HCT116 (cell line): ENCODE data around the gene NAT9. TPM values are rescaled to one million over a fixed set of nuclear protein-coding genes. Genes with fewer than 3 reads are reported as not detected.

Source experiments
- ATAC-seq: fragments of 200-7000 bp; cut with Tn5 transposase; 2 replicates; pipeline ENCODE4 v1.9.1; 2020; ENCODE audit warnings: mild to moderate bottlenecking, moderate library complexity
- BruUV-seq: library from RNA; stranded (reverse); fragments of 400-500 nt; replicated peaks from 2 replicates; lab custom pipeline; 2021; lab: Mats Ljungman, UMichigan
- CTCF ChIA-PET: fragments of 300-600 bp; sonication (Branson Sonifier 250); formaldehyde crosslinking; loops from one replicate; lab custom pipeline; 2021; ENCODE audit warnings: antibody characterized with exemption; lab: Charles Lee
- POLR2A ChIA-PET: fragments of 300-600, 350-600 bp; sonication (Branson Sonifier 250); formaldehyde crosslinking; loops from one replicate; lab custom pipeline; 2021; ENCODE audit warnings: antibody characterized with exemption; lab: Charles Lee
- RAD21 ChIA-PET, 2 experiments: fragments of 300-600 bp; sonication (Branson Sonifier 250); formaldehyde crosslinking; loops; one replicate each; lab custom pipeline; 2023; ENCODE audit warnings: low total read pairs in 2 of 2; ENCODE audit not compliant: uncharacterized antibody in 2 of 2, unreplicated experiment in 2 of 2, low non-redundant PET in 1 of 2; lab: Charles Lee
- DNase-seq: peaks from one replicate; pipeline ENCODE4 v3.0.0-alpha.2; 2010; ENCODE audit warnings: low read depth, low spot score
- H2AFZ ChIP-seq: fragments of 200-600 bp; shearing (Covaris generic), sonication (generic); 2 replicates; pipeline ENCODE4 v1.6.1; 2017; ENCODE audit warnings: low read depth, mixed run types, mixed read lengths, antibody characterized with exemption, low read length; ENCODE audit not compliant: poor library complexity, severe bottlenecking
- H3K27ac ChIP-seq: 2 replicates; pipeline ENCODE4 v1.5.1; 2012; ENCODE audit warnings: low read depth, low read length
- H3K27me3 ChIP-seq: fragments of 200-600 bp; sonication (generic); 2 replicates; pipeline ENCODE4 v1.6.1; 2016; ENCODE audit warnings: mixed run types, low read length, mixed read lengths; ENCODE audit not compliant: insufficient read depth
- H3K36me3 ChIP-seq, 2 experiments: fragments of 200-500 bp in 1 of 2; fragments of 200-600 bp in 1 of 2; sonication (Bioruptor generic) in 1 of 2; sonication (generic) in 1 of 2; 2 replicates each; pipeline versions ENCODE4 v1.5.1 to v1.6.1; 2014 to 2016; ENCODE audit warnings: low read length in 2 of 2, inconsistent platforms in 1 of 2, mixed read lengths in 1 of 2, mixed run types in 1 of 2; ENCODE audit not compliant: insufficient read depth in 2 of 2, control insufficient read depth in 1 of 2
- H3K4me1 ChIP-seq, 2 experiments: fragments of 200-600 bp in 1 of 2; sonication (generic) in 1 of 2; 2 replicates each; pipeline versions ENCODE4 v1.5.1 to v1.6.1; 2012 to 2017; ENCODE audit warnings: low read length in 2 of 2, inconsistent platforms in 1 of 2, mild to moderate bottlenecking in 1 of 2, mixed read lengths in 1 of 2, mixed run types in 1 of 2, moderate library complexity in 1 of 2; ENCODE audit not compliant: insufficient read depth in 2 of 2, control insufficient read depth in 1 of 2
- H3K4me2 ChIP-seq: fragments of 200-600 bp; sonication (generic); 2 replicates; pipeline ENCODE4 v1.6.1; 2017; ENCODE audit warnings: mixed run types, low read length, mixed read lengths
- H3K4me3 ChIP-seq, 2 experiments: fragments of 200-600 bp in 1 of 2; sonication (generic) in 1 of 2; replicated peaks in 1 of 2; 2 replicates each; pipeline ENCODE4 v1.5.1; 2011 to 2016; ENCODE audit warnings: low read length in 2 of 2, control low read depth in 1 of 2, low read depth in 1 of 2, mild to moderate bottlenecking in 1 of 2, mixed read lengths in 1 of 2, mixed run types in 1 of 2
- H3K79me2 ChIP-seq: fragments of 200-600 bp; sonication (generic); 2 replicates; pipeline ENCODE4 v1.6.1; 2017; ENCODE audit warnings: mild to moderate bottlenecking, mixed run types, low read length, moderate library complexity, mixed read lengths; ENCODE audit not compliant: insufficient read depth
- H3K9ac ChIP-seq: fragments of 200-600 bp; sonication (generic); 2 replicates; pipeline ENCODE4 v1.6.1; 2016; ENCODE audit warnings: low read length, mixed read lengths
- H3K9me2 ChIP-seq: fragments of 200-600 bp; sonication (generic), shearing (Covaris generic); 2 replicates; pipeline ENCODE4 v1.6.1; 2017; ENCODE audit warnings: mixed run types, mild to moderate bottlenecking, moderate library complexity; ENCODE audit not compliant: insufficient read depth
- H3K9me3 ChIP-seq, 2 experiments: fragments of 200-500 bp in 1 of 2; fragments of 200-600 bp in 1 of 2; sonication (Bioruptor generic) in 1 of 2; sonication (generic) in 1 of 2; 2 replicates each; pipeline ENCODE4 v1.6.1; 2014 to 2017; ENCODE audit warnings: low read length in 2 of 2, mixed read lengths in 2 of 2, inconsistent platforms in 1 of 2, low read depth in 1 of 2, mild to moderate bottlenecking in 1 of 2, mixed run types in 1 of 2, moderate library complexity in 1 of 2; ENCODE audit not compliant: control insufficient read depth in 1 of 2, insufficient read depth in 1 of 2
- H4K20me1 ChIP-seq: fragments of 200-600 bp; sonication (generic), shearing (Covaris generic); 2 replicates; pipeline ENCODE4 v1.6.1; 2017; ENCODE audit warnings: mixed run types, mild to moderate bottlenecking, moderate library complexity; ENCODE audit not compliant: insufficient read depth
- CTCF ChIP-seq, 3 experiments: fragments of 200-600 bp in 1 of 3; sonication (generic) in 1 of 3; IDR thresholded peaks in 2 of 3; conservative IDR thresholded peaks in 1 of 3; 2 replicates each; pipeline ENCODE4 v1.5.1; 2012 to 2017; ENCODE audit warnings: low read depth in 2 of 3, low read length in 2 of 3, antibody characterized with exemption in 1 of 3, borderline replicate concordance in 1 of 3, control low read depth in 1 of 3, mild to moderate bottlenecking in 1 of 3, mixed read lengths in 1 of 3, mixed run types in 1 of 3, moderate library complexity in 1 of 3; ENCODE audit not compliant: insufficient read depth in 1 of 3
- EZH2 ChIP-seq: fragments of 200-600 bp; sonication (generic); IDR thresholded peaks from 2 replicates; pipeline ENCODE4 v1.6.1; 2017; ENCODE audit warnings: antibody characterized with exemption, mixed run types
- FOSL1 ChIP-seq: IDR thresholded peaks from 2 replicates; pipeline ENCODE4 v1.6.1; 2012; ENCODE audit warnings: low read depth
- MAX ChIP-seq: IDR thresholded peaks from 2 replicates; pipeline ENCODE4 v1.6.1; 2012
- POLR2A ChIP-seq: IDR thresholded peaks from 2 replicates; pipeline ENCODE4 v1.7.0; 2011; ENCODE audit warnings: borderline replicate concordance; ENCODE audit not compliant: insufficient read depth, insufficient read length; ENCODE audit errors: extremely low read depth
- POLR2AphosphoS5 ChIP-seq: IDR thresholded peaks from 2 replicates; pipeline ENCODE4 v1.6.1; 2011; ENCODE audit warnings: mild to moderate bottlenecking, low read depth, low read length, moderate library complexity
- RAD21 ChIP-seq: IDR thresholded peaks from 2 replicates; pipeline ENCODE4 v1.6.1; 2012; ENCODE audit warnings: low read depth, mild to moderate bottlenecking
- ZBTB33 ChIP-seq: IDR thresholded peaks from 2 replicates; pipeline ENCODE4 v1.6.1; 2011; ENCODE audit warnings: mild to moderate bottlenecking, low read length, moderate library complexity; ENCODE audit not compliant: insufficient replicate concordance; ENCODE audit errors: extremely low read depth
- ZNF274 ChIP-seq: fragments of 200-500 bp; sonication (Bioruptor generic); IDR thresholded peaks from 2 replicates; pipeline ENCODE4 v1.6.1; 2014; ENCODE audit warnings: mild to moderate bottlenecking, low read depth, low read length, inconsistent platforms
- intact Hi-C: fragments of 100-400 bp; cut with micrococcal nuclease; formaldehyde crosslinking; loops from 2 replicates; pipeline ENCODE4 v1.10.0; 2022
- total RNA-seq: library from RNA; stranded (reverse); gene quantifications from one replicate; pipeline ENCODE4 v1.2.1, GENCODE V29; 2021; ENCODE audit not compliant: unreplicated experiment

NAT9 gene
- total RNA-seq, 1 experiment from 2014 or later, result 88.7 TPM

- no TSS peak for BruUV-seq
- no peak for DNase-seq
- peak; percentile 0; the same call in 1 of the 2 replicates for ATAC-seq
- Histone ChIP-seq H3K4me3 (peak overlapping the region; percentile 69 to 76), H3K27ac (peak overlapping the region; percentile 68; the same call in 1 of the 2 replicates), H3K9me2 (no peaks in the 10 kb centered on the region), H3K4me1 (peaks cover 26 to 27% of the 10 kb centered on the region in 2 experiments), H3K79me2 (no peaks in the 10 kb centered on the region), H4K20me1 (no peaks in the 10 kb centered on the region), H3K9me3 (no peaks in the 10 kb centered on the region), H3K27me3 (no peaks in the 10 kb centered on the region), H3K9ac (peak overlapping the region; percentile 59), H3K4me2 (peak overlapping the region; percentile 100), H2AFZ (peak overlapping the region; percentile 89), H3K36me3 (no peaks in the 10 kb centered on the region)
- ChIA-PET CTCF (interaction anchor here (0.8 to 5.0 kb wide), 18 partner anchors 8 to 359 kb away, joined by 3 to 253 read pairs (median 7); partner anchors contain the start of gene NAT9), RAD21 (interaction anchor here (0.8 to 3.7 kb wide), 4 partner anchors 81 to 172 kb away, joined by 3 to 52 read pairs (median 22); no protein-coding TSS in a partner anchor), POLR2A (interaction anchor here (0.6 to 3.4 kb wide), 4 partner anchors 10 to 230 kb away, joined by 3 to 25 read pairs (median 9); partner anchors contain the start of genes FDXR and NHERF1)
- TF ChIP-seq POLR2A, result no peak
- TF ChIP-seq EZH2, result no peak
- intact Hi-C loops, result no loop called here
Observed at GRCh38 chr17:74738051-74738996, 37.8 kb downstream of the NAT9 start.

GRCh38 chr17:74737299-74738050 is 38.7 kb downstream of the NAT9 start:
- H3K9me3 ChIP-seq, result no peaks in the 10 kb centered on the region
- TF ChIP-seq CTCF (IDR thresholded peaks at IDR 0.05 in 2 of 3, conservative IDR thresholded peaks at IDR 0.05 in 1 of 3; ENCODE audit: borderline replicate concordance in 1 of 3, insufficient read depth in 1 of 3, low read depth in 2 of 3, low read length in 2 of 3) (peak; percentile 69 to 80 (median 73); a peak in 5 of 6 replicates), POLR2AphosphoS5 (peak; percentile 24; the same call in 1 of the 2 replicates), FOSL1 (no peak), MAX (no peak; the same call in 1 of the 2 replicates), ZNF274 (no peak), ZBTB33 (no peak), RAD21 (peak; percentile 56; the same call in 1 of the 2 replicates)
- H3K27me3 ChIP-seq, result no peaks in the 10 kb centered on the region
- ATAC-seq (peak; percentile 73), DNase-seq (peak; percentile 59)
- H3K79me2 ChIP-seq, result no peaks in the 10 kb centered on the region
- H3K4me2 ChIP-seq, result peak overlapping the region; percentile 100
- POLR2A ChIA-PET, result interaction anchor here (0.6 to 3.4 kb wide), 5 partner anchors 11 to 231 kb away, joined by 3 to 25 read pairs (median 6); partner anchors contain the start of genes FDXR, NAT9 and NHERF1
- H3K9me2 ChIP-seq, result no peaks in the 10 kb centered on the region
- intact Hi-C loops, result loop anchor here (1.0 kb wide), 1 partner anchor 171 kb away; no protein-coding TSS in a partner anchor
- H2AFZ ChIP-seq, result peak overlapping the region; percentile 89
- CTCF ChIA-PET, result interaction anchor here (0.7 to 5.0 kb wide), 28 partner anchors 9 to 358 kb away, joined by 3 to 253 read pairs (median 6); partner anchors contain the start of genes FDXR and NAT9
- no peaks in the 10 kb centered on the region for H4K20me1 ChIP-seq
- RAD21 ChIA-PET, result interaction anchor here (0.7 to 3.7 kb wide), 6 partner anchors 80 to 369 kb away, joined by 3 to 52 read pairs (median 4); no protein-coding TSS in a partner anchor
- H3K27ac ChIP-seq, result peak overlapping the region; percentile 68
- TSS peak; percentile 60 for BruUV-seq
- H3K9ac ChIP-seq, result peak overlapping the region; percentile 59
- peaks cover 26 to 27% of the 10 kb centered on the region in 2 experiments for H3K4me1 ChIP-seq
- no peaks in the 10 kb centered on the region for H3K36me3 ChIP-seq
- peak overlapping the region; percentile 69 to 76 for H3K4me3 ChIP-seq
